Measurements from ENCODE around the gene NARF.

The NARF gene

GRCh38 chr17:82428546-82428945, 30.0 kb upstream of the NARF start:
- no peaks in the 10 kb centered on the region for H3K9me3 ChIP-seq (ENCODE audit: severe bottlenecking)
- no peaks in the 10 kb centered on the region for H3K27me3 ChIP-seq (ENCODE audit: insufficient read depth, low read depth, severe bottlenecking)
- no peak overlapping the region for H3K4me3 ChIP-seq (ENCODE audit: low read depth, low read length)
- H3K27ac ChIP-seq = no peak overlapping the region
- no peak for DNase-seq
- peaks cover 35% of the 10 kb centered on the region for H3K36me3 ChIP-seq
- no peak for TF ChIP-seq CTCF (IDR thresholded peaks at IDR 0.05; ENCODE audit: low read depth, low read length)

GRCh38 chr17:82429824-82430223, 28.7 kb upstream of the NARF start:
- Histone ChIP-seq H3K9me3 (ENCODE audit: severe bottlenecking) (no peaks in the 10 kb centered on the region), H3K27ac (no peak overlapping the region), H3K27me3 (ENCODE audit: insufficient read depth, low read depth, severe bottlenecking) (no peaks in the 10 kb centered on the region), H3K4me3 (ENCODE audit: low read depth, low read length) (no peak overlapping the region), H3K36me3 (peaks cover 44% of the 10 kb centered on the region)
- no peak for TF ChIP-seq CTCF (IDR thresholded peaks at IDR 0.05; ENCODE audit: low read depth, low read length)
- no peak for DNase-seq

GRCh38 chr17:82432017-82432416, 26.5 kb upstream of the NARF start:
- H3K4me3 ChIP-seq (ENCODE audit: low read depth, low read length) = no peak overlapping the region
- peak overlapping the region; percentile 43; the same call in 1 of the 2 replicates for H3K27ac ChIP-seq
- no peaks in the 10 kb centered on the region for H3K27me3 ChIP-seq (ENCODE audit: insufficient read depth, low read depth, severe bottlenecking)
- 0 out of 2 replicates have a peak, but pooled peaks have one; percentile 4 for TF ChIP-seq CTCF (IDR thresholded peaks at IDR 0.05; ENCODE audit: low read depth, low read length)
- no peaks in the 10 kb centered on the region for H3K9me3 ChIP-seq (ENCODE audit: severe bottlenecking)
- peaks cover 62% of the 10 kb centered on the region for H3K36me3 ChIP-seq
- DNase-seq = no peak

GRCh38 chr17:82433560-82434215, 24.9 kb upstream of the NARF start:
- H3K36me3 ChIP-seq = peaks cover 68% of the 10 kb centered on the region
- TF ChIP-seq CTCF (IDR thresholded peaks at IDR 0.05; ENCODE audit: low read depth, low read length) = no peak
- H3K4me3 ChIP-seq (ENCODE audit: low read depth, low read length) = no peak overlapping the region
- H3K9me3 ChIP-seq (ENCODE audit: severe bottlenecking) = no peaks in the 10 kb centered on the region
- no peak for DNase-seq
- H3K27ac ChIP-seq = no peak overlapping the region
- no peaks in the 10 kb centered on the region for H3K27me3 ChIP-seq (ENCODE audit: insufficient read depth, low read depth, severe bottlenecking)

GRCh38 chr17:82434216-82434565, 24.4 kb upstream of the NARF start:
- no peaks in the 10 kb centered on the region for H3K9me3 ChIP-seq (ENCODE audit: severe bottlenecking)
- no peak for TF ChIP-seq CTCF (IDR thresholded peaks at IDR 0.05; ENCODE audit: low read depth, low read length)
- DNase-seq = no peak

GRCh38 chr17:82435103-82435502, 23.4 kb upstream of the NARF start:
- no peak overlapping the region for H3K4me3 ChIP-seq (ENCODE audit: low read depth, low read length)
- H3K9me3 ChIP-seq (ENCODE audit: severe bottlenecking) = no peaks in the 10 kb centered on the region
- no peak for DNase-seq
- no peaks in the 10 kb centered on the region for H3K27me3 ChIP-seq (ENCODE audit: insufficient read depth, low read depth, severe bottlenecking)
- H3K36me3 ChIP-seq = peaks cover 66% of the 10 kb centered on the region
- H3K27ac ChIP-seq = no peak overlapping the region
- no peak for TF ChIP-seq CTCF (IDR thresholded peaks at IDR 0.05; ENCODE audit: low read depth, low read length)

More at GRCh38 chr17:82434216-82434565, 24.4 kb upstream of the NARF start:
- H3K4me3 ChIP-seq (ENCODE audit: low read depth, low read length) = no peak overlapping the region
- H3K27ac ChIP-seq = no peak overlapping the region
- H3K36me3 ChIP-seq = peaks cover 66% of the 10 kb centered on the region
- no peaks in the 10 kb centered on the region for H3K27me3 ChIP-seq (ENCODE audit: insufficient read depth, low read depth, severe bottlenecking)
